A549 (cell line): ENCODE measurements around the gene APRT.

Experiments
- CTCF ChIP-seq: fragments of >200 bp; sonication (Bioruptor Twin); formaldehyde crosslinking; IDR thresholded peaks from 3 replicates; pipeline ENCODE4 v1.5.1; 2016
- ESRRA ChIP-seq: fragments of 150-350 bp; IDR thresholded peaks from 2 replicates; pipeline ENCODE4 v1.6.1; 2014; ENCODE audit warnings: mild to moderate bottlenecking, low read length, borderline replicate concordance
- FOSB ChIP-seq: fragments of 250-450 bp; sonication (Bioruptor Pico); IDR thresholded peaks from 2 replicates; pipeline ENCODE4 v1.5.0; 2020; ENCODE audit warnings: mild to moderate bottlenecking, moderate library complexity
- HDAC2 ChIP-seq: fragments of 200-600 bp; sonication (generic); IDR thresholded peaks from 2 replicates; pipeline ENCODE4 v1.6.1; 2016
- HOXA7 ChIP-seq: fragments of 250-450 bp; sonication (Bioruptor Pico); IDR thresholded peaks from 2 replicates; pipeline ENCODE4 v1.5.0; 2020; ENCODE audit warnings: mild to moderate bottlenecking, moderate library complexity
- MAX ChIP-seq: IDR thresholded peaks from 2 replicates; pipeline ENCODE4 v1.6.1; 2012
- MAZ ChIP-seq: fragments of 150-350 bp; IDR thresholded peaks from 2 replicates; pipeline ENCODE4 v1.6.1; 2014; ENCODE audit warnings: antibody characterized with exemption, low read depth, low read length, borderline replicate concordance
- POLR2AphosphoS2 ChIP-seq: conservative IDR thresholded peaks from 2 replicates; pipeline ENCODE4 v1.6.1; 2012; ENCODE audit warnings: low read length, improper control_type of control experiment, inconsistent platforms

- TF ChIP-seq CTCF (no peak), HOXA7 (CRISPR knock-in tag) (no peak), FOSB (no peak), ESRRA (no peak), HDAC2 (no peak), MAZ (no peak), MAX (no peak), POLR2AphosphoS2 (no peak)
These were observed 17.0 kb upstream of the APRT start for GRCh38 chr16:88828711-88829110.
